Esophagus muscularis mucosa (tissue), 3 donors: ENCODE measurements around the gene ATF7IP2.

ENCODE experiments used
- POLR2A ChIP-seq: fragments of 450-650 bp; IDR thresholded peaks from one replicate; pipeline ENCODE4 v1.6.1; 2017; ENCODE audit warnings: antibody characterized with exemption, moderate library complexity, mild to moderate bottlenecking, low read depth
- POLR2AphosphoS5 ChIP-seq, 2 donors: sonication (generic); formaldehyde crosslinking; IDR thresholded peaks; one replicate each; pipeline ENCODE4 v1.6.1; 2017; ENCODE audit warnings: antibody characterized with exemption in 2 of 2
- TF ChIP-seq, protein P1 (sequence below), 3 experiments: fragments of 200-600 bp in 2 of 3; fragments of 450-650 bp in 1 of 3; sonication (generic) in 2 of 3; IDR thresholded peaks; one replicate each; pipeline ENCODE4 v1.5.1; 2017 to 2019; ENCODE audit warnings: antibody characterized with exemption in 3 of 3, mild to moderate bottlenecking in 2 of 3, moderate library complexity in 1 of 3

DNA sequence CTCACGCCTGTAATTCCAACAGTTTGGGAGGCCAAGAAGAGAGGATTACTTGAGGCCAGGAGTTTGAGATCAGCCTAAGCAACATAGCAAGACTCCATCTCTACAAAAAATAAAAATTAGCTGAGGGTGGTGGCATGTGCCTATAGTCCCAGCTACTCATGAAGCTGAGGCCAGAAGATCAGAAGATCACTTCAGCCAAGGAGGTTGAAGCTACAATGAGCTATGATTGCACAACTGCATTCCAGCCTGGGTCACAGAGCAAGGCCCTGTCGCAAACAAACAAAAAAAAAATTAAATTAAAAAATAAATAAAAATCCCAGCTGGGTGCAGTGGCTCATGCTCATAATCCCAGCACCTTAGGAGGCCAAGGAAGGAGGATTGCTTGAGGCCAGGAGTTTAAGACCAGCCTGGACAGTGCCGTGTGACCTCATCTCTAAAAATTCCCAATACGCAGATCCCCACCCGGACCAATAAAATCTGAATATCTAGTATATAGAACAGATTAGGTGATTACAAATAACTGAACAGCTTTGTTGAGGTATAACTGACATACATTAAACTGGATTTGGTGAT, 18.2 kb upstream of the ATF7IP2 start:
- TF ChIP-seq, protein P1, sequence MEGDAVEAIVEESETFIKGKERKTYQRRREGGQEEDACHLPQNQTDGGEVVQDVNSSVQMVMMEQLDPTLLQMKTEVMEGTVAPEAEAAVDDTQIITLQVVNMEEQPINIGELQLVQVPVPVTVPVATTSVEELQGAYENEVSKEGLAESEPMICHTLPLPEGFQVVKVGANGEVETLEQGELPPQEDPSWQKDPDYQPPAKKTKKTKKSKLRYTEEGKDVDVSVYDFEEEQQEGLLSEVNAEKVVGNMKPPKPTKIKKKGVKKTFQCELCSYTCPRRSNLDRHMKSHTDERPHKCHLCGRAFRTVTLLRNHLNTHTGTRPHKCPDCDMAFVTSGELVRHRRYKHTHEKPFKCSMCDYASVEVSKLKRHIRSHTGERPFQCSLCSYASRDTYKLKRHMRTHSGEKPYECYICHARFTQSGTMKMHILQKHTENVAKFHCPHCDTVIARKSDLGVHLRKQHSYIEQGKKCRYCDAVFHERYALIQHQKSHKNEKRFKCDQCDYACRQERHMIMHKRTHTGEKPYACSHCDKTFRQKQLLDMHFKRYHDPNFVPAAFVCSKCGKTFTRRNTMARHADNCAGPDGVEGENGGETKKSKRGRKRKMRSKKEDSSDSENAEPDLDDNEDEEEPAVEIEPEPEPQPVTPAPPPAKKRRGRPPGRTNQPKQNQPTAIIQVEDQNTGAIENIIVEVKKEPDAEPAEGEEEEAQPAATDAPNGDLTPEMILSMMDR (IDR thresholded peaks at IDR 0.05) = no peak
- TF ChIP-seq POLR2A (no peak), POLR2AphosphoS5 (IDR thresholded peaks at IDR 0.05) (no peak)
